AG04450 (cell line): ENCODE measurements around the gene GLG1. TPM values are rescaled to one million over a fixed set of nuclear protein-coding genes. Genes with fewer than 3 reads are reported as not detected.

Source experiments
- CTCF ChIA-PET: fragments of 300-600, 350-600 bp; formaldehyde crosslinking; extraction: SDS; loops from one replicate; lab custom pipeline; 2022; ENCODE audit warnings: antibody characterized with exemption, inconsistent platforms; lab: Charles Lee
- POLR2A ChIA-PET: fragments of 350-600 bp; formaldehyde crosslinking; extraction: SDS; loops from one replicate; lab custom pipeline; 2021; ENCODE audit warnings: antibody characterized with exemption, inconsistent platforms; lab: Yijun Ruan, JAX
- DNase-seq: peaks from one replicate; pipeline ENCODE4 v3.0.0-alpha.2; 2011; ENCODE audit warnings: low read depth, low spot score
- H3K27ac ChIP-seq: one replicate; pipeline ENCODE4 v1.5.1; 2012; ENCODE audit warnings: low read depth, low read length, control low read depth
- H3K27me3 ChIP-seq: one replicate; pipeline ENCODE4 v1.6.0; 2012; ENCODE audit warnings: low read length; ENCODE audit not compliant: control insufficient read depth, insufficient read depth
- H3K4me3 ChIP-seq: 2 replicates; pipeline ENCODE4 v1.5.1; 2011; ENCODE audit warnings: mild to moderate bottlenecking, low read depth, low read length, control low read depth
- H3K9me3 ChIP-seq: 2 replicates; pipeline ENCODE4 v1.5.1; 2012; ENCODE audit warnings: low read length; ENCODE audit not compliant: control insufficient read depth, insufficient read depth
- CTCF ChIP-seq: IDR thresholded peaks from 2 replicates; pipeline ENCODE4 v1.5.1; 2011; ENCODE audit warnings: low read depth, low read length, control low read depth, inconsistent platforms
- polyA plus RNA-seq: library from polyadenylated mRNA; depleted of rRNA; stranded (reverse); fragments of >200 nt; gene quantifications from 2 replicates; pipeline ENCODE4 v1.2.3, GENCODE V29; 2011

The GLG1 gene
- polyA plus RNA-seq, 1 experiment: 188 TPM

GRCh38 chr16:74625500-74626350 lies 18.8 kb upstream of the GLG1 start:
- no peak for TF ChIP-seq CTCF
- no peak for DNase-seq
- Histone ChIP-seq H3K4me3 (no peak overlapping the region), H3K27me3 (no peaks in the 10 kb centered on the region), H3K27ac (no peak overlapping the region), H3K9me3 (no peaks in the 10 kb centered on the region)
- ChIA-PET POLR2A (interaction anchor here (1.3 kb wide), 1 partner anchor 18 kb away, joined by 4 read pairs; the partner anchor contains the start of gene GLG1), CTCF (interaction anchor here (0.5 to 0.6 kb wide), 2 partner anchors 237 to 1473 kb away, joined by 4 to 6 read pairs; no protein-coding TSS in a partner anchor)

GRCh38 chr16:74623839-74624235 lies 16.9 kb upstream of the GLG1 start:
- H3K27me3 ChIP-seq: no peaks in the 10 kb centered on the region
- H3K27ac ChIP-seq: no peak overlapping the region
- no peak for TF ChIP-seq CTCF
- DNase-seq: no peak
- no peak overlapping the region for H3K4me3 ChIP-seq
- ChIA-PET CTCF (interaction anchor here (2.4 kb wide), 1 partner anchor 117 kb away, joined by 8 read pairs; no protein-coding TSS in a partner anchor), POLR2A (no interaction called here)
- H3K9me3 ChIP-seq: no peaks in the 10 kb centered on the region

- TF ChIP-seq CTCF: peak; percentile 66
- ChIA-PET POLR2A (no interaction called here), CTCF (interaction anchor here (0.6 to 2.4 kb wide), 25 partner anchors 9 to 316 kb away, joined by 3 to 9 read pairs (median 4); partner anchors contain the start of gene GLG1)
- H3K27ac ChIP-seq: no peak overlapping the region
- H3K9me3 ChIP-seq: no peaks in the 10 kb centered on the region
- no peak overlapping the region for H3K4me3 ChIP-seq
- H3K27me3 ChIP-seq: no peaks in the 10 kb centered on the region
- peak; percentile 27 for DNase-seq
Measured at GRCh38 chr16:74623214-74623838, 16.4 kb upstream of the GLG1 start.

- no peak for TF ChIP-seq CTCF
- Histone ChIP-seq H3K27ac (no peak overlapping the region), H3K9me3 (no peaks in the 10 kb centered on the region), H3K4me3 (no peak overlapping the region), H3K27me3 (no peaks in the 10 kb centered on the region)
- CTCF ChIA-PET: interaction anchor here (0.8 to 2.4 kb wide), 14 partner anchors 10 to 312 kb away, joined by 3 to 9 read pairs (median 4); partner anchors contain the start of gene GLG1
- POLR2A ChIA-PET: no interaction called here
- no peak for DNase-seq
Measured at GRCh38 chr16:74622005-74622404, 15.1 kb upstream of the GLG1 start.
